Adipose tissue (tissue), 3 donors: ENCODE results near the gene FGGY. TPM values are rescaled to one million over a fixed set of nuclear protein-coding genes. Genes with fewer than 3 reads are reported as not detected.
"Not testable (repeated sequence)": the region's sequence is repeated elsewhere in the genome, so short reads cannot be mapped to it uniquely, and the experiment has no call there.

Source experiments
- H3K27ac ChIP-seq: one replicate; pipeline ENCODE4 v1.5.1; 2013; ENCODE audit warnings: low read depth, low read length
- WGBS, 3 donors: extraction: QIAGEN DNeasy Blood & Tissue Kit; methylation state at CpG; one replicate each; pipeline ENCODE4 v1.1.7; 2013; 5-methylcytosine and 5-hydroxymethylcytosine counted together
- polyA plus RNA-seq, 3 donors: library from polyadenylated mRNA; stranded (reverse); fragments of 200-250 nt; gene quantifications; one replicate each; pipeline ENCODE4 v1.2.3, GENCODE V29; 2013
- donor health status: healthy with polysubstance abuse.
- donor health status: Bipolar disorder and iron deficiency.
- donor health status: healthy.

FGGY gene
- polyA plus RNA-seq, 3 donors: 6.3 to 13.4 (median 12.8) TPM

GRCh38 chr1:59601041-59601441 is 304.1 kb downstream of the FGGY start:
- H3K27ac ChIP-seq: no peak overlapping the region
- 93 to 96% (median 94%) methylated on average over 11 of the region's 11 CpGs for WGBS, 3 donors

- no peak overlapping the region for H3K27ac ChIP-seq
Observed at GRCh38 chr1:59601811-59602210, 304.9 kb downstream of the FGGY start.

GRCh38 chr1:59604191-59604590 is 307.3 kb downstream of the FGGY start:
- H3K27ac ChIP-seq: no peak overlapping the region

- WGBS, 3 donors: 80 to 84% (median 82%) methylated on average over 3 of the region's 3 CpGs
- H3K27ac ChIP-seq: no peak overlapping the region
Observed at GRCh38 chr1:59605184-59605583, 308.3 kb downstream of the FGGY start.

GRCh38 chr1:59605761-59606160 is 308.9 kb downstream of the FGGY start:
- H3K27ac ChIP-seq: no peak overlapping the region
- WGBS, 3 donors: 3 to 45% (median 33%) methylated on average over 1 of the region's 1 CpG

- no peak overlapping the region for H3K27ac ChIP-seq
- WGBS, 3 donors: 86 to 94% (median 90%) methylated on average over 1 of the region's 1 CpG
Observed at GRCh38 chr1:59609245-59609644, 312.4 kb downstream of the FGGY start.

GRCh38 chr1:59610499-59610898 is 313.6 kb downstream of the FGGY start:
- H3K27ac ChIP-seq: not testable (repeated sequence)
- 97 to 98% (median 97%) methylated on average over 13 of the region's 13 CpGs for WGBS, 3 donors

- H3K27ac ChIP-seq: no peak overlapping the region
- WGBS, 3 donors: 66 to 81% (median 81%) methylated on average over 3 of the region's 3 CpGs
Observed at GRCh38 chr1:59617434-59617833, 320.5 kb downstream of the FGGY start.

GRCh38 chr1:59619557-59619956 is 322.7 kb downstream of the FGGY start:
- H3K27ac ChIP-seq: no peak overlapping the region
- WGBS, 3 donors: 96 to 98% (median 98%) methylated on average over 2 of the region's 2 CpGs

- no peak overlapping the region for H3K27ac ChIP-seq
Observed at GRCh38 chr1:59625384-59625783, 328.5 kb downstream of the FGGY start.

- WGBS, 3 donors: 80 to 87% (median 84%) methylated on average over 1 of the region's 1 CpG
- H3K27ac ChIP-seq: no peak overlapping the region
Observed at GRCh38 chr1:59631561-59632255, 334.8 kb downstream of the FGGY start.

- 87 to 97% (median 96%) methylated on average over 2 of the region's 2 CpGs for WGBS, 3 donors
- H3K27ac ChIP-seq: no peak overlapping the region
Observed at GRCh38 chr1:59635097-59635496, 338.2 kb downstream of the FGGY start.

- H3K27ac ChIP-seq: no peak overlapping the region
- WGBS, 3 donors: 44 to 67% (median 54%) methylated on average over 2 of the region's 2 CpGs
Observed at GRCh38 chr1:59638231-59638711, 341.4 kb downstream of the FGGY start.

GRCh38 chr1:59639266-59639665 is 342.4 kb downstream of the FGGY start:
- 96 to 100% (median 100%) methylated on average over 1 of the region's 1 CpG for WGBS, 3 donors
- H3K27ac ChIP-seq: no peak overlapping the region

- no peak overlapping the region for H3K27ac ChIP-seq
- 79 to 84% (median 84%) methylated on average over 2 of the region's 2 CpGs for WGBS, 3 donors
Observed at GRCh38 chr1:59640851-59641250, 344.0 kb downstream of the FGGY start.

GRCh38 chr1:59641836-59642235 is 344.9 kb downstream of the FGGY start:
- 81 to 100% (median 87%) methylated on average over 2 of the region's 2 CpGs for WGBS, 3 donors
- no peak overlapping the region for H3K27ac ChIP-seq

- 96 to 100% (median 100%) methylated on average over 1 of the region's 1 CpG for WGBS, 3 donors
- no peak overlapping the region for H3K27ac ChIP-seq
Observed at GRCh38 chr1:59643526-59643925, 346.6 kb downstream of the FGGY start.

- 69 to 88% (median 70%) methylated on average over 2 of the region's 2 CpGs for WGBS, 3 donors
- H3K27ac ChIP-seq: no peak overlapping the region
Observed at GRCh38 chr1:59645893-59646292, 349.0 kb downstream of the FGGY start.

- H3K27ac ChIP-seq: not testable (repeated sequence)
- WGBS, 3 donors: 92 to 95% (median 92%) methylated on average over 13 to 25 of the region's 30 CpGs
Observed at GRCh38 chr1:59653142-59653958, 356.5 kb downstream of the FGGY start.

GRCh38 chr1:59653968-59654367 is 357.1 kb downstream of the FGGY start:
- H3K27ac ChIP-seq: no peak overlapping the region
- WGBS, 3 donors: 92 to 96% (median 93%) methylated on average over 2 of the region's 2 CpGs
